Transverse colon (tissue), 4 donors: Measurements from ENCODE around the gene GRHPR. TPM values are rescaled to one million over a fixed set of nuclear protein-coding genes. Genes with fewer than 3 reads are reported as not detected.

Experiments
- DNase-seq: peaks from one replicate; pipeline ENCODE4 v3.0.0-alpha.2; 2019
- H3K27ac ChIP-seq, 4 donors: fragments of 200-600 bp; sonication (generic); 2 replicates each; pipeline ENCODE4 v1.5.1; 2016 to 2018; ENCODE audit warnings: inconsistent platforms in 4 of 4
- H3K27me3 ChIP-seq: fragments of 200-600 bp; sonication (generic); 2 replicates; pipeline ENCODE4 v1.5.1; 2017; ENCODE audit warnings: inconsistent platforms
- H3K36me3 ChIP-seq, 4 donors: fragments of 200-600 bp; sonication (generic); 2 replicates each; pipeline ENCODE4 v1.5.1; 2017 to 2019; ENCODE audit warnings: inconsistent platforms in 4 of 4
- H3K4me1 ChIP-seq, 4 donors: fragments of 200-600 bp; sonication (generic); 2 replicates each; pipeline ENCODE4 v1.5.1; 2017 to 2020; ENCODE audit warnings: inconsistent platforms in 4 of 4
- H3K4me3 ChIP-seq, 4 donors: fragments of 200-600 bp; sonication (generic); 1 replicate in 1 of 4; 2 replicates in 3 of 4; pipeline versions ENCODE4 v1.5.1 to v1.6.1; 2017 to 2019; ENCODE audit warnings: inconsistent platforms in 4 of 4
- H3K9me3 ChIP-seq, 2 donors: fragments of 200-600 bp; sonication (generic); 2 replicates each; pipeline ENCODE4 v1.5.1; 2017 to 2019; ENCODE audit warnings: inconsistent platforms in 2 of 2
- EP300 ChIP-seq: sonication (generic); formaldehyde crosslinking; IDR thresholded peaks from one replicate; pipeline ENCODE4 v1.6.1; 2017; ENCODE audit warnings: antibody characterized with exemption, low read depth
- POLR2A ChIP-seq: fragments of 450-650 bp; IDR thresholded peaks from one replicate; pipeline ENCODE4 v1.6.1; 2016; ENCODE audit warnings: antibody characterized with exemption, mild to moderate bottlenecking, moderate library complexity
- POLR2AphosphoS5 ChIP-seq, 3 donors: sonication (generic); formaldehyde crosslinking; IDR thresholded peaks; one replicate each; pipeline ENCODE4 v1.6.1; 2016; ENCODE audit warnings: antibody characterized with exemption in 3 of 3
- WGBS, 2 donors: methylation state at CpG; one replicate each; pipeline ENCODE4 v1.1.5; 2018; ENCODE audit warnings: low coverage in 1 of 2; 5-methylcytosine and 5-hydroxymethylcytosine counted together
- in situ Hi-C, 4 donors: fragments of 200-750 bp; cut with MboI; loops; one replicate each; pipeline versions ENCODE4 v1.15.0 to v1.15.1; 2017; ENCODE audit warnings: low sequenced_read_pairs in 3 of 4, low pct_ligation_motif_present in 1 of 4, low pct_unique_long_range_greater_than_20kb in 1 of 4
- intact Hi-C: fragments of 100-400 bp; cut with DNase I; formaldehyde crosslinking; loops from one replicate; pipeline ENCODE4 v1.15.1; 2023; ENCODE audit warnings: low total_unique reads
- total RNA-seq, 4 donors: library from RNA; depleted of rRNA; stranded (reverse); fragments of >200 nt; gene quantifications; one replicate each; pipeline ENCODE4 v1.1.0, GENCODE V29; 2016
- TF ChIP-seq, protein P1 (sequence below), 5 experiments: fragments of 200-600 bp in 3 of 5; fragments of 450-650 bp in 2 of 5; sonication (generic) in 3 of 5; IDR thresholded peaks; 1 replicate in 2 of 5; 2 replicates in 3 of 5; pipeline ENCODE4 v1.5.1; 2016 to 2017; ENCODE audit warnings: antibody characterized with exemption in 5 of 5, inconsistent platforms in 3 of 5, mild to moderate bottlenecking in 2 of 5, moderate library complexity in 1 of 5

The GRHPR gene
- total RNA-seq, 4 donors from 2014 or later, result 48.6 to 131 (median 104) TPM

DNA sequence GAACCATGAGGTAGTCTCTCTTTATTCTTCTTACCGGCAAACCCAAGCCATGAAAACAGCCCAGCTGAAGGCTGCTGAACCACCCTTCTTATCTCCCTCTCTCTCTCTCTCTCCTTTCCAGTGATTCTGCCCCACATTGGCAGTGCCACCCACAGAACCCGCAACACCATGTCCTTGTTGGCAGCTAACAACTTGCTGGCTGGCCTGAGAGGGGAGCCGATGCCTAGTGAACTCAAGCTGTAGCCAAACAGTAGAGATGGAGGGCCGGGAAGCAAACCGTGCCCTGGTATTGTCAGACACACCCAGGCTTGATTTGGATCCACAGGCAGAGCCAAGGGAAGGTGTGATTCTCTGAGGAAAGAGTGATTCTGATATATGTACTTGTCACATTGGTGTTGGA, 14.0 kb downstream of the GRHPR start:
- TF ChIP-seq, protein P1, sequence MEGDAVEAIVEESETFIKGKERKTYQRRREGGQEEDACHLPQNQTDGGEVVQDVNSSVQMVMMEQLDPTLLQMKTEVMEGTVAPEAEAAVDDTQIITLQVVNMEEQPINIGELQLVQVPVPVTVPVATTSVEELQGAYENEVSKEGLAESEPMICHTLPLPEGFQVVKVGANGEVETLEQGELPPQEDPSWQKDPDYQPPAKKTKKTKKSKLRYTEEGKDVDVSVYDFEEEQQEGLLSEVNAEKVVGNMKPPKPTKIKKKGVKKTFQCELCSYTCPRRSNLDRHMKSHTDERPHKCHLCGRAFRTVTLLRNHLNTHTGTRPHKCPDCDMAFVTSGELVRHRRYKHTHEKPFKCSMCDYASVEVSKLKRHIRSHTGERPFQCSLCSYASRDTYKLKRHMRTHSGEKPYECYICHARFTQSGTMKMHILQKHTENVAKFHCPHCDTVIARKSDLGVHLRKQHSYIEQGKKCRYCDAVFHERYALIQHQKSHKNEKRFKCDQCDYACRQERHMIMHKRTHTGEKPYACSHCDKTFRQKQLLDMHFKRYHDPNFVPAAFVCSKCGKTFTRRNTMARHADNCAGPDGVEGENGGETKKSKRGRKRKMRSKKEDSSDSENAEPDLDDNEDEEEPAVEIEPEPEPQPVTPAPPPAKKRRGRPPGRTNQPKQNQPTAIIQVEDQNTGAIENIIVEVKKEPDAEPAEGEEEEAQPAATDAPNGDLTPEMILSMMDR (IDR thresholded peaks at IDR 0.05), result no peak
- TF ChIP-seq EP300, result no peak
- TF ChIP-seq POLR2A, result no peak
- no peak for TF ChIP-seq POLR2AphosphoS5 (IDR thresholded peaks at IDR 0.05)
- in situ Hi-C loops (no loop called here), intact Hi-C loops (no loop called here)
- Histone ChIP-seq H3K4me3 (no peak overlapping the region), H3K36me3 (peaks cover 0 to 40% (median 11%) of the 10 kb centered on the region in 4 donors), H3K4me1 (no peaks in the 10 kb centered on the region), H3K27ac (no peak overlapping the region), H3K9me3 (no peaks in the 10 kb centered on the region), H3K27me3 (no peaks in the 10 kb centered on the region)
- no peak for DNase-seq
- 91 to 93% methylated on average over 4 to 5 of the region's 5 CpGs for WGBS, 2 donors

DNA sequence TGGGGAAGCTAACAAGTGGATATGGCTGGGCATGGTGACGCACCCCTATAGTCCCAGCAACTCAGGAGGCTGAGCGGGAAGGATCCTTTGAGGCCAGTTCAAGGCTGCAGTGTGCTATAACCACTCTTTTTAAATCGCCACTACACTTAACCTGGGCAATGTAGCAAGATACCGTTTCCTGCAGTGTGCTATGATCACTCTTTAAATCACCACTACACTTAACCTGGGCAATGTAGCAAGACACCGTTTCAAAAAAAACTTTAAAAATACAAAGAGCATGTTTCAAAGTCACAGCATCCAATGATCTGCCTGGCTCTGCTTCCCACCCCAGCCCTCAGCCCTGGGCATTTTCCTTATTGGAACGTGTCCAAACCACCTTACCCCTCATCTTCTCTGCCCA, 14.5 kb downstream of the GRHPR start:
- in situ Hi-C loops (no loop called here), intact Hi-C loops (no loop called here)
- Histone ChIP-seq H3K4me3 (no peak overlapping the region), H3K27me3 (no peaks in the 10 kb centered on the region), H3K9me3 (no peaks in the 10 kb centered on the region), H3K27ac (no peak overlapping the region), H3K36me3 (peaks cover 0 to 45% (median 14%) of the 10 kb centered on the region in 4 donors), H3K4me1 (no peaks in the 10 kb centered on the region)
- no peak for DNase-seq
- 70 to 88% methylated on average over 2 to 6 of the region's 6 CpGs for WGBS, 2 donors
- TF ChIP-seq, protein P1 (IDR thresholded peaks at IDR 0.05), result no peak
- TF ChIP-seq EP300 (no peak), POLR2AphosphoS5 (IDR thresholded peaks at IDR 0.05) (no peak), POLR2A (no peak)

DNA sequence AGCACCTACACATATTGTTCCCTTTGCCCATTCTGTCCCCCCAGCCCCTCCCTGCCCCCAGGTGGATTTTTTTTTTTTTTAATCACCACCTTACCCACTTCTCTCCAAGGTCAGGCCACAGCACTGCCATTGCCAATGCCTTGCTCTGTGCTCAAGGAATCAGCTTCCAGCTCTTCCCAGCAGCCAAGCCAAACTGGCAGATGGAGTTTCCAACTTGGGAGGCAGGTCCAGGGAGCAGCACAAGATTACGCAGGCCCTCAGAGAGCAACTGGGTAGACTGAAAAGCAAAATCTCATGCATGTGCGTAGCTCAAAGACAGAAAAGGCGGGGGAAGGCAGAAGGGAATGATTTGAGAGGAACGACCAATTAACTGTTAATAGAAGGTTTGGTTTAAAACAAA, 15.1 kb downstream of the GRHPR start:
- Histone ChIP-seq H3K27ac (no peak overlapping the region), H3K27me3 (no peaks in the 10 kb centered on the region), H3K4me3 (no peak overlapping the region), H3K9me3 (no peaks in the 10 kb centered on the region), H3K36me3 (peaks cover 0 to 51% (median 16%) of the 10 kb centered on the region in 4 donors), H3K4me1 (no peaks in the 10 kb centered on the region)
- intact Hi-C loops (no loop called here), in situ Hi-C loops (no loop called here)
- 85 to 95% methylated on average over 4 of the region's 4 CpGs for WGBS, 2 donors
- DNase-seq, result no peak
- TF ChIP-seq EP300 (no peak), POLR2AphosphoS5 (IDR thresholded peaks at IDR 0.05) (no peak), POLR2A (no peak)
- TF ChIP-seq, protein P1 (IDR thresholded peaks at IDR 0.05), result no peak

DNA sequence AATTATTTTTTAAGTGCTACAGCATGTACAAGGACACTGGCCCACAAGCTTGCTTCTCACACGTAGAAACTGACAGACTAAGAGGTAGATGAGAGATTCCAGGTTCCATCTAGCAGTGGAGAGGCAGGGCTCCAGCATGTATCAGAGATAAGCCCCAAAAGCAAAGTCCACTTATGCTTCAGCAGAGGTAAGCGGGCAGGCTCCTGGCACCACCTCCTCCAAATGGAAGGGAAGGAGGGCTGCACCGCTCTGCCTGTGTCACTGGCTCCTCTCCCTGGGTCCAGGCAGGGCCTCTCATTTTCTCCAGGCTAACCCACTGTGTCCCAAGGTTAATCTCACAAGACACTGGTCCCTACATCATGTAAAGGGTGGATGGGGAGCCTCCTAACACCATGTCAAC, 15.9 kb downstream of the GRHPR start:
- H3K27me3 ChIP-seq, result no peaks in the 10 kb centered on the region
- H3K36me3 ChIP-seq, result peaks cover 0 to 51% (median 16%) of the 10 kb centered on the region in 4 donors
- H3K9me3 ChIP-seq, result no peaks in the 10 kb centered on the region
- intact Hi-C loops, result no loop called here
- 93% methylated on average over 3 of the region's 3 CpGs; no CpG with 5 or more reads in 1 of the 2 donors for WGBS, 2 donors
- no peaks in the 10 kb centered on the region for H3K4me1 ChIP-seq
- H3K27ac ChIP-seq, result no peak overlapping the region
- H3K4me3 ChIP-seq, result no peak overlapping the region
- in situ Hi-C loops, result no loop called here
- DNase-seq, result no peak
- no peak for TF ChIP-seq POLR2AphosphoS5 (IDR thresholded peaks at IDR 0.05)

DNA sequence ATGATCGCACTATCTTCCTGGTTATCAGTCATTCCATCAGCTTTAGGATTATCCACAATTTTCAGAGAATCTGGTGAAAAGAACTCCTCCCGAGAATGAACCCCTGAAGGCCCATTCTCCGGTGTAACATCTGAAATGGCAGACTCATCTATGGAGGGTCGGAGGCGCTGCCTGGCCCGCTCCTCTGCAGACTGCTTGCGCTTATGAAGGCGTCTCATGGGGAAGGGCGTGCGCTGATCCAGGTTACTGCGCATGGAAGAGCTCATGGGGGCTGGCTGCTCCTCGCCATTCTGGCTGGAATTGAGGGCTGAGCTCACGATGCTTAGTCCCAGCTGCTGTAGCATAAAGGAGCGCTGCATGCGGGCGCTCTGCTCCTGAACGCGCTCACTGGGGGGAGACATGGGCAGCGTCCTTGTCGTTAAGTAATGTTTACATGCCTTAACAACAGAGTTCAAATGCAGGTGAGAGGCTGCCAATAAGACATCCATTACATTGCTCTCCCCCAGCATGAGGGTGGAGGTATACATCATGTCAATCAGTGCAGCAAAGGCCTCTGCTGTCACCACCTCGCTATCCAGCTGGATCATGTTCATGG, 19.4 kb downstream of the GRHPR start:
- in situ Hi-C loops (no loop called here), intact Hi-C loops (no loop called here)
- Histone ChIP-seq H3K9me3 (no peaks in the 10 kb centered on the region), H3K27me3 (no peaks in the 10 kb centered on the region), H3K4me1 (peaks cover 0 to 24% (median 11%) of the 10 kb centered on the region in 4 donors), H3K4me3 (no peak overlapping the region), H3K36me3 (peaks cover 0 to 45% (median 16%) of the 10 kb centered on the region in 4 donors), H3K27ac (no peak overlapping the region)
- TF ChIP-seq EP300 (no peak), POLR2A (no peak), POLR2AphosphoS5 (IDR thresholded peaks at IDR 0.05) (no peak)
- TF ChIP-seq, protein P1 (IDR thresholded peaks at IDR 0.05), result no peak
- WGBS, 2 donors, result 91% methylated on average over 21 of the region's 21 CpGs; no CpG with 5 or more reads in 1 of the 2 donors
- no peak for DNase-seq
